GM21825 (cell line): ENCODE measurements around the gene SIRT6.
"Not testable (repeated sequence)": the region's sequence is repeated elsewhere in the genome, so short reads cannot be mapped to it uniquely, and the experiment has no call there.

Source experiments
- ATAC-seq: cut with Tn5 transposase; IDR thresholded peaks from one replicate; pipeline ENCODE4 v1.9.1; 2021; ENCODE audit warnings: mild to moderate bottlenecking, moderate library complexity; ENCODE audit not compliant: unreplicated experiment

SIRT6 gene

GRCh38 chr19:4138445-4138844, 43.9 kb downstream of the SIRT6 start:
- ATAC-seq, result no peak

DNA sequence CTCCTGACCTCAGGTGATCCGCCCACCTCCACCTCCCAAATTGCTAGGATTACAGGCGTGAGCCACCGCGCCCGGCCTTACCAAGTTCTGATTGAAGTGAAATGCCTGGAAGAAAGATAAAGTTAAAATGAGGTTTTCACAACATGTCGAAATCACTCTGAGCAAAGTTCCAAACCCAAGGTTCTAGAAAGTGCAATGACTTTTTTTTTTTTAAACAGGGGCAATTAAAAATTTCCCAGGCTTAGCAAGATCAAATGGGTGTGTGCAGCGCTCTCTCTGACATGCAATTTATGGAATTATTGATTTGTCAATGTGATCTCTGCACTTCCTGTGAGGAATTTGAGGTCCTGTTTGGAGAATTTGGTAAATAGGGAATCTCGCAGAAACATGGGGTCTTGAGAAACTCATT, 45.7 kb downstream of the SIRT6 start:
- ATAC-seq, result no peak

- not testable (repeated sequence) for ATAC-seq
Measured at GRCh38 chr19:4135386-4135785, 47.0 kb downstream of the SIRT6 start.

- no peak for ATAC-seq
Measured at GRCh38 chr19:4134351-4134750, 48.0 kb downstream of the SIRT6 start.

- no peak for ATAC-seq
Measured at GRCh38 chr19:4130744-4131438, 51.5 kb downstream of the SIRT6 start.

GRCh38 chr19:4129050-4129449, 53.3 kb downstream of the SIRT6 start:
- not testable (repeated sequence) for ATAC-seq

DNA sequence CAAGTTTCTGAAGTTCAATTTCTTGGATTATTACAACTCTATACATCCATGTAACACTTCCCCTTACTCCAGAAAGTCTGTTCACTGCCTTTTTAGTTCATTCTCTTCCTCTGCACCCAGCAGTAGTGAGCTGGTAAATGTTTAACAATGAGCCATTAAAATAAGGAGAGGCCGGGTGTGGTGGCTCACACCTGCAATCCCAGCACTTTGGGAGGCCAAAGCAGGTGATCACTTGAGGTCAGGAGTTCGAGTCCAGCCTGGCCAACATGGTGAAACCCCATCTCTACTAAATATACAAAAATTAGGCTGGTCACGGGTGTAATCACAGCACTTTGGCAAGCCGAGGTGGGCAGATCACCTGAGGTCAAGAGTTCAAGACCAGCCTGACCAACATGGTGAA, 55.0 kb downstream of the SIRT6 start:
- not testable (repeated sequence) for ATAC-seq

DNA sequence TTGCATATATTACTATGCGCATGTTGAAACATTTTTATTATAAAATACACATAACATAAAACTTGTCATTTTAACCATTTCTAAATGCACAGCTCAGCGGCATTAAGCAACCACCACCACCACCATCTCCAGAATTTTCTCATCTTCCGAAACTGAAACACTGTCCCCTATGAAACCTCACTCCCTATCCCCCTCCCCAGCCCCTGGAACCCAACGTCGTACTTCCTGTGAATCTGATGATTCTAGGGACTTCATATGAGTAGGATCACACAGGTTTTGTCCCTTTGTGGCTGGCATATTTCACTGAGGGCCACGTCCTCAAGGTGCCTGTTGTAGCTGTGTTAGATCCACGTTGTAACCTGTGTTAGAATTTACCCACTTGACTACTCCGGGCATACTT, 57.7 kb downstream of the SIRT6 start:
- no peak for ATAC-seq
